Stimulated activated CD8-positive, alpha-beta memory T cell treated with anti-CD3 and anti-CD28 coated beads, Interleukin-4, amount 100 ng/mL, for 48 hours (primary cell): ENCODE measurements around the gene PHF11.
"Not testable (repeated sequence)": the region's sequence is repeated elsewhere in the genome, so short reads cannot be mapped to it uniquely, and the experiment has no call there.

Experiments
- DNase-seq: peaks from one replicate; pipeline ENCODE4 v3.0.0-alpha.2; 2020

The PHF11 gene

DNA sequence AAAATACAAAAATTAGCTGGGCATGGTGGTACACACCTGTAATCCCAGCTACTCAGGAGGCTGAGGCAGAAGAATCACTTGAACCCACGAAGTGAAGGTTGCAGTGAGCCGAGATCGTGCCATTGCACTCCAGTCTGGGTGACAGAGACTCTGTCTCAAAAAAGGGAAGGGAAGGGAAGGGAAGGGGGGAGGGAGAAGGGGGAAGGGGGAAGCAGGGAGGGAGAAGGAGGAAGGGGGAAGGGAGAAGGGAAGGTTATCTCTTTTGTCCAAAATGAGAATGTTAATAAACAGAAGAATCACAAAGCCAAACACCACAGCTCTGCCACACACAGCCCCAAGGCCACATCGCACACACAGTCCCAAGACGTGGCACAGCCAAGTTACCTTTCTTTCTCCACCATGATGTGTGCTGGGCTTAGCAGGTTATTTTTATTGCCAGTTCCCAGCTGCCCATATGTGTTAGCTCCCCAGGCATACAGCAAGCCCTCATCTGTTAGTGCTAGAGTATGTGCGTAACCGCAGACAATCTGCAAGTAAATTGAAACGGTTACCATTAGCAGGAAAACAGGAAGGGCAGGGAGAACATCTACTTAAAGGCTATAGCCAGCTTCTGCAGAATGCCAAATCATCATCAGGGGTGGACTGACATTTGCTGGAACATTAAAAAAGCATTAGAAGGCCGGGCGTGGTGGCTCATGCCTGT, 55.3 kb downstream of the PHF11 start:
- no peak for DNase-seq

DNA sequence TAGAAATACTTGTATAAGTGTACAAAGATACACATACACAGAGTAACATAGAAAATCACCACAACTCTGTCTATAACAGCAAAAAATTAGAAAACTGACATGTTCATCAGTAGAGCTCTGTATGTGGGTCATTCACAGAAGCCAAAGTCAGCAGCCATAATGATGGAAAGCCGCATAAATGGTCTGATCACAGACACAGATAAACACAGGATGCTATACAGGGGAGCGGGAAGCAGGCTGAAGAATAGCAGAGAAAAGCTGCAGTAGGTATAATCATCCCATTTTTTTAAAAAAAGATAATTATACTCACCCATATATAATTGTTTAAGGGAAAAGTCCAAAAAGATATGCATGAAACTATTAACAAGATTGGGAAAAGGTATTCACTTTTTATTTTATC, 58.1 kb downstream of the PHF11 start:
- DNase-seq: no peak

DNA sequence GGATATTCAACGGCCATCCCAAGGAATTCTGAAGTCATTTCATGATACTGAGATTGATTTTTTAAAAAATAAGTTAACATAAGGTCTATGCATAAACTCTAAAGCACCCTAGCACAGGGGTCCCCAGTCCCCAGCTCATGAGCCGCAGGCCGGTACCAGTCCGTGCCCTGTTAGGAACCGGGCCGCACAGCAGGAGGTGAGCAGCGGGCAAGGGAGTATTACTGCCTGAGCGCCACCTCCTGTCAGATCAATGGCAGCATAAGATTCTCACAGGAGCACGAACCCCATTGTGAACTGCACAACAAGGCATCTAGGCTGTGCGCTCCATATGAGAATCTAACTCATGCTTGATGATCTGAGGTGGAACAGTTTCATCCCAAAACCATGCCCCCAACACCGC, 58.6 kb downstream of the PHF11 start:
- DNase-seq: no peak

DNA sequence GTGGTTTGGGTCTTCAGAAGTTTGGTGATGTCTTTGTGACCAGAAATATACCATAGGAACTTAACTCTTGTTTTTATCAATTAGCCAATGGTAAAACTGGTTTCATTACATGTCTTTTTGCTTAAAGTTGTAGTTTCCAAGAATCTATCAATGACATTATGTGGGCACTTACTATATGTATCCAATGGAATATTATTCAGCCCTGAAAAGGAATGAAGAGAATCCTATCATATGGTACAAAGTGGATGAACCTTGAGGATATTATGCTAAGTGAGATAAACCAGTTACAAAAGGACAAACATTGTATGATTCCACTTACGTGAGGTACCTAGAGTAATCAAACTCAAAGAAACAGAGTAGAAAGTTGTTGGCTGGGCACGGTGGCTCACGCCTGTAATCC, 63.3 kb downstream of the PHF11 start:
- no peak for DNase-seq

DNA sequence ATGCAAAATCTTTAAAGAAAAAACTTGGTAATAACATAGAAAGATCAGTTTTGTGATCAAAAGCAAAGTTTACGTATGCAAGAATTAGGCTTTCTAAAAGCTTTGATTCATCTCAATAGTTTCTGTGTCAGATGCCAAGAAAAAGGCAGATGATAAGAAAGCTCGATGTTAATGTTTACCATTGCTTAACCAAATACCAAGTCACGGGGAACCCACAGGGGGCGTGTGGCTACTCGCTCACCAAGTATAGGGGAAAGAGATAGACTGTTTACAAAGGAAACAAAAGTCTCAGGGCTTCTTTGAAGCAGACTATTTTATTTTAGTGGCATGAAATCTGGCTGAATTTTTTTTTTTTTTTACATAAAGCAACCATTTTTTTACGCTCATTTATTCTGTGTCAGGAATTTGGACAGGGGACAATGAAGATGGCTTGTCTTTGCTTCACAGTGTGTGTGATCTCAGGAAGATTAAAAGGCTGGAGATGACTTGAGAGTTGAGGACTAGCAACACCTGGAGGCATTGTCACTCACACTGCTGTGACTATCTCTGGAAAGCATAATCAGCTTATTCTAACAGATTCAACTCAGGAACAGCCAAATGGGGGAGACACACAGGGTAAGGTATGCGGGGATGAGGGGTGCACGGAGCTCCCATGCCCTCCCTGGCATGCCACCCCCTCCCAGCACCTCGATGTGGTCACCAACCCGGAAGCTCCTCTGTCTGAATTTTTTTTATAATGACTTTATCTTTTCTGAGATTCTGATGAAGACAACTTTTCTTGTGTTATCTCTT, 64.7 kb downstream of the PHF11 start:
- DNase-seq: no peak

DNA sequence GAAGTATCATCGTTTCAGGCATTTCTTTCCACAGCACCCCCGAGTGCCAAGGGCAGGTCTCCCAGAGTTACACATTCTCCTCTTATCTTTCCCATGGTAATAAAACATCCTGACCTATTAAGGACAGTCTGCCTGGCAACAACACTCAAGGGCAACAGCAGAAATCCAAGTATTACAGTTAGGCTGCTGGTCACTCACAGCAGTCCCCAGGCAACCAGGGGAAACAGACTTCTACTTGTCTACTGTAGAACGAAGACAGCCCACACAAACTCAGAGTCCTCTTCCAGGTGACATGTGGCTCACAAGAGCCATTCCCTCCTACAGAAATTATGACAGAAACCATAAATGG, 65.3 kb downstream of the PHF11 start:
- no peak for DNase-seq

DNA sequence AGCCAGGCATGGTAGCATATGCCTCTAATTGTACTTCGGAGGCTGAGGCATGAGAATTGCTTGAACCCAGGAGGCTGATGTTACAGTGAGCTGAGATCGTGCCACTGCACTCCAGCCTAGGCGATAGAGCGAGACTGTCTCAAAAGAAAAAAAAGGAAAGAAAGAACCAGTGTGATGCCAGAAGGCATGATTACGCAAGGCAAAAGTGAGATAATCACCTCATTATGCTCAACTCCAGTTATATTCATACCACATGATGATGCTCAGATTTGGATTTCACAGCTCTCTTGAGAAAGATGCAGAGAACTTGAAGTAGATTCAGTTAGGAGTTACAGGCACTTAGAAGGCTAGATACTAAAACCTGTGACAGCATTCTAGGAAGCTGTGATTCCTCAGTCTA, 67.8 kb downstream of the PHF11 start:
- DNase-seq: no peak

DNA sequence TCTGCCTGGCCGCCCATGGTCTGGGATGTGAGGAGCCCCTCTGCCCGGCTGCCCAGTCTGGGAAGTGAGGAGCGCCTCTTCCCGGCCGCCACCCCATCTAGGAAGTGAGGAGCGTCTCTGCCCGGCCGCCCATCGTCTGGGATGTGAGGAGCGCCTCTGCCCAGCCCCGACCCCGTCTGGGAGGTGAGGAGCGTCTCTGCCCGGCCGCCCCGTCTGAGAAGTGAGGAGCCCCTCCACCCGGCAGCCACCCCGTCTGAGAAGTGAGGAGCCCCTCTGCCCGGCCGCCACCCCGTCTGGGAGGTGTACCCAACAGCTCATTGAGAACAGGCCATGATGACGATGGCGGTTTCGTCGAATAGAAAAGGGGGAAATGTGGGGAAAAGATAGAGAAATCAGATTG, 69.7 kb downstream of the PHF11 start:
- DNase-seq: not testable (repeated sequence)

DNA sequence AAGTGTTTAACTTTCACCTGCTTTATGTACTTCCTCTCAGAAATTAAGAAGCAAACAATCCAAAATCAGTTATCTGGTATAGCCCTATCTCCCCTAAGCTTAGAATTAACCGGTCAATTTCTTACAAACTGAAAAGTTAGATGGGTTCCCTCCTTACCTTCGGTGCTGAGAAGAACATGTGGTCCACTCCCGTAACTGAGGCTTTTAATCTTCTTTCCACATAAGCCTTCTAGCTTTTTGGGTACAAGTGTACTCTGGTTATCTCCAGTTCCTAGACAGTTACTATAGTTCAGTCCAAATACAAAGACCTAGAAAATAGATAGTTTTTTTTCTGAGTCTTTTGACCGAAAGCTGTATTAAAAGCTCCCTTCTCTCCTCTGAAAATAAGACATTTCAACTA, 70.7 kb downstream of the PHF11 start:
- DNase-seq: no peak

DNA sequence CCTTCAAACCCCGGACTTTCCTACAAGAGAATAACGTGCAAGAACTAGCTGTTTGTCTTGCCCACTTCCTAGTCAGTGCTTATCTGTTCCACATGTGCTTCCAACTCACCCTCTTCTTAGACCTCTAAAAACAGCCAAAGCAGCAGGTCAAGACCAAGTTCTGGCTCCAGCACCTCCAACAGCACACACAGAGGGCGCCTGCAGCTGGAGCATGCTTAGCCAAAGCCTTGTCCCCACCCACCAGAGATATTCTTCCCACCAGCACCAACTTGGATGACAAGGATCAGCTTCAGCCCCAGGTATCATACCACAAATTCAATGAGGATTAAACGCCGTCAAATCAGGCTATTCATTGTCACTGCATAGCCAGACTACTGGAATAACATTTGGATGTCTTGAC, 71.7 kb downstream of the PHF11 start:
- no peak for DNase-seq

DNA sequence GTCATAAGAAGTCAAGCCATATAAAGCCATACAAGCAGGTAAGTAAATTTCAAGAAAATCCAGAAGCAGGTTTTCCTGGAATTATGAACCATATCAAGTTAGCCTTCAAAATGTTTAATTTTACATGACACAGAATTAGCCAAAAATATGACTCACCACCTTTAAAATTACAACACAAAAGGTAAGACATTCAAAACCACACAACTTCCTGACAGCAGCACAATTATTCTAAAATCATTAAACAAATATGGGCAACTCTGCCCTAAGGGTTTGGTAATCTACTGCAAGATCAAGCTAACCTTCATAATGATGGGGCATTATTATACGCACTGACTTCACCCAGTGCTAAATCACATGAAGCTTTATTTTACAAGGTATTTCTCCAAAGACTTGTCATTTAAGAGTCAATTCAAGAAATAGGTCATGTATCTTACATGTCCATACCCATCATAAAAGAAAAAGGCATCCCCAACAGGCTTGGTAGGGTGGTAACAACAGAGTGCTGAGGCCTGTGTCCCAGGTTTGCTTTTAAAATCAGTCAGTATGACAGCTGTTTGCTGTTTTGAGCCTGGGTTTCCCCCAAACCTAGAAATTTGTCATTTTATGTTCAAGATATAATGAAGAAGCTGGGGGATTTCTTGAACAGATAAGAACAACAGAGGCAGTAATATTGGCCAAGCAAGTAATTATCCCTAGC, 74.4 kb downstream of the PHF11 start:
- DNase-seq: no peak

DNA sequence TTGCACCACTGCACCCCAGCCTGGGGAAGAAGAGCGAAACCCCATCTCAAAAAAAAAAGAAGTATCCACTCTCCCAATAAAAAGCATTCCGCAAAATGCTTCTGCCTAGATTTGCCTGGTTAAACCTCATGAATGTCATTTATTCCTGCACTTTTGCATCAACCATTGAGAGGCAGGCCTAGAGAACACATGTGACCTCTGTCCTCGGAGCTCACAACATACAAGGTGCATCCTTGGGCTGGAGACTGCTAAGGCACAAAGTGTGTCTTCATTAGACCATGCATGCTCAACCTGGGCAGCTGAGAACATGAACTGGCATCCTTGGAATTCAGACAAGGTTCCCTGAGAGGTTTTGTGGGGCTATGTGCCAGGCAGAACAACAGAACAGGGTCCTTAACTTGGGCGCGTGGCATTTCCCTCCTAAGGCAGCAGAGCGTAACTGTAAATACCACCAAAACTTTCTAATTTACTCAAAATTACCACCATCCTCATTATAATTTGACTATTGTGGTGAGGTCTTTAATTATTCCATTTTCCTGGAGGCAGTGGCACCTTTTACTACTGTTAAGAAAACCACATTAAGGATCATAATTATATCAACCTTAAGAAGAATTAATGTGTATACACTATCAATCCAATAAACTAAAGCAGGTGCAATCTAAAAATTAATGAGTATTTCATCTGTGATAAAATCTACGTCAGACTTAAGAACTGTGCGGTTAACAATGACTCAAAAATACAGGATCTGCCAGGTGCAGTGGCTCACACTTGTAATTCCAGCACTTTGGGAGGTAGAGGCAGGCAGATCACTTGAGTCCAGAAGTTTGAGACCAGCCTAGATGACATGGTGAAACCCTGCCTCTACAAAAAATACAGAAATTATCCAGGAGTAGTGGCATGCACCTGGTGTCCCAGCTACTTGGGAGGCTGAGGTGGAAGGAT, 75.8 kb downstream of the PHF11 start:
- no peak for DNase-seq
